HL-60 (cell line): ENCODE data around the gene ZBTB42.

Source experiments
- DNase-seq, 2 experiments: peaks; one replicate each; pipeline ENCODE4 v3.0.0-alpha.2; 2010 to 2020; ENCODE audit warnings: low read depth in 1 of 2, low spot score in 1 of 2
- H3K27ac ChIP-seq: fragments of 250-450 bp; sonication (Bioruptor Pico); replicated peaks from 2 replicates; pipeline ENCODE4 v1.5.1; 2020; ENCODE audit warnings: mild to moderate bottlenecking, moderate library complexity
- H3K27me3 ChIP-seq: fragments of 250-450 bp; sonication (Bioruptor Pico); 2 replicates; pipeline ENCODE4 v1.5.1; 2021; ENCODE audit warnings: mild to moderate bottlenecking, moderate library complexity; ENCODE audit not compliant: insufficient read depth, poor library complexity, severe bottlenecking
- H3K4me3 ChIP-seq: replicated peaks from 2 replicates; pipeline ENCODE4 v1.5.1; 2011; ENCODE audit warnings: mild to moderate bottlenecking, control low read depth, low read length; ENCODE audit not compliant: insufficient read depth
- GABPA ChIP-seq: IDR thresholded peaks from 2 replicates; pipeline ENCODE4 v1.6.1; 2012; ENCODE audit warnings: low read depth
- POLR2AphosphoS5 ChIP-seq: IDR thresholded peaks from 2 replicates; pipeline ENCODE4 v1.6.1; 2012; ENCODE audit warnings: low read depth
- SPI1 ChIP-seq: IDR thresholded peaks from 2 replicates; pipeline ENCODE4 v1.6.1; 2012; ENCODE audit warnings: low read depth, mild to moderate bottlenecking, borderline replicate concordance
- TF ChIP-seq, protein P1 (sequence below): IDR thresholded peaks from 2 replicates; pipeline ENCODE4 v1.6.1; 2012; ENCODE audit warnings: low read depth; ENCODE audit not compliant: insufficient replicate concordance
- TF ChIP-seq, protein P2 (sequence below): IDR thresholded peaks from one replicate; pipeline ENCODE4 v1.5.1; 2011; ENCODE audit warnings: low read length, control low read depth, inconsistent platforms; ENCODE audit not compliant: insufficient read depth

ZBTB42 gene

GRCh38 chr14:104776961-104777807, 23.7 kb upstream of the ZBTB42 start:
- Histone ChIP-seq H3K27ac (no peak overlapping the region), H3K27me3 (no peaks in the 10 kb centered on the region), H3K4me3 (no peak overlapping the region)
- TF ChIP-seq, protein P1, sequence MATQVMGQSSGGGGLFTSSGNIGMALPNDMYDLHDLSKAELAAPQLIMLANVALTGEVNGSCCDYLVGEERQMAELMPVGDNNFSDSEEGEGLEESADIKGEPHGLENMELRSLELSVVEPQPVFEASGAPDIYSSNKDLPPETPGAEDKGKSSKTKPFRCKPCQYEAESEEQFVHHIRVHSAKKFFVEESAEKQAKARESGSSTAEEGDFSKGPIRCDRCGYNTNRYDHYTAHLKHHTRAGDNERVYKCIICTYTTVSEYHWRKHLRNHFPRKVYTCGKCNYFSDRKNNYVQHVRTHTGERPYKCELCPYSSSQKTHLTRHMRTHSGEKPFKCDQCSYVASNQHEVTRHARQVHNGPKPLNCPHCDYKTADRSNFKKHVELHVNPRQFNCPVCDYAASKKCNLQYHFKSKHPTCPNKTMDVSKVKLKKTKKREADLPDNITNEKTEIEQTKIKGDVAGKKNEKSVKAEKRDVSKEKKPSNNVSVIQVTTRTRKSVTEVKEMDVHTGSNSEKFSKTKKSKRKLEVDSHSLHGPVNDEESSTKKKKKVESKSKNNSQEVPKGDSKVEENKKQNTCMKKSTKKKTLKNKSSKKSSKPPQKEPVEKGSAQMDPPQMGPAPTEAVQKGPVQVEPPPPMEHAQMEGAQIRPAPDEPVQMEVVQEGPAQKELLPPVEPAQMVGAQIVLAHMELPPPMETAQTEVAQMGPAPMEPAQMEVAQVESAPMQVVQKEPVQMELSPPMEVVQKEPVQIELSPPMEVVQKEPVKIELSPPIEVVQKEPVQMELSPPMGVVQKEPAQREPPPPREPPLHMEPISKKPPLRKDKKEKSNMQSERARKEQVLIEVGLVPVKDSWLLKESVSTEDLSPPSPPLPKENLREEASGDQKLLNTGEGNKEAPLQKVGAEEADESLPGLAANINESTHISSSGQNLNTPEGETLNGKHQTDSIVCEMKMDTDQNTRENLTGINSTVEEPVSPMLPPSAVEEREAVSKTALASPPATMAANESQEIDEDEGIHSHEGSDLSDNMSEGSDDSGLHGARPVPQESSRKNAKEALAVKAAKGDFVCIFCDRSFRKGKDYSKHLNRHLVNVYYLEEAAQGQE, result no peak
- TF ChIP-seq, protein P2, sequence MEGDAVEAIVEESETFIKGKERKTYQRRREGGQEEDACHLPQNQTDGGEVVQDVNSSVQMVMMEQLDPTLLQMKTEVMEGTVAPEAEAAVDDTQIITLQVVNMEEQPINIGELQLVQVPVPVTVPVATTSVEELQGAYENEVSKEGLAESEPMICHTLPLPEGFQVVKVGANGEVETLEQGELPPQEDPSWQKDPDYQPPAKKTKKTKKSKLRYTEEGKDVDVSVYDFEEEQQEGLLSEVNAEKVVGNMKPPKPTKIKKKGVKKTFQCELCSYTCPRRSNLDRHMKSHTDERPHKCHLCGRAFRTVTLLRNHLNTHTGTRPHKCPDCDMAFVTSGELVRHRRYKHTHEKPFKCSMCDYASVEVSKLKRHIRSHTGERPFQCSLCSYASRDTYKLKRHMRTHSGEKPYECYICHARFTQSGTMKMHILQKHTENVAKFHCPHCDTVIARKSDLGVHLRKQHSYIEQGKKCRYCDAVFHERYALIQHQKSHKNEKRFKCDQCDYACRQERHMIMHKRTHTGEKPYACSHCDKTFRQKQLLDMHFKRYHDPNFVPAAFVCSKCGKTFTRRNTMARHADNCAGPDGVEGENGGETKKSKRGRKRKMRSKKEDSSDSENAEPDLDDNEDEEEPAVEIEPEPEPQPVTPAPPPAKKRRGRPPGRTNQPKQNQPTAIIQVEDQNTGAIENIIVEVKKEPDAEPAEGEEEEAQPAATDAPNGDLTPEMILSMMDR, result no peak
- no peak for TF ChIP-seq POLR2AphosphoS5
- no peak for TF ChIP-seq GABPA
- no peak for TF ChIP-seq SPI1
- DNase-seq, result no peak

DNA sequence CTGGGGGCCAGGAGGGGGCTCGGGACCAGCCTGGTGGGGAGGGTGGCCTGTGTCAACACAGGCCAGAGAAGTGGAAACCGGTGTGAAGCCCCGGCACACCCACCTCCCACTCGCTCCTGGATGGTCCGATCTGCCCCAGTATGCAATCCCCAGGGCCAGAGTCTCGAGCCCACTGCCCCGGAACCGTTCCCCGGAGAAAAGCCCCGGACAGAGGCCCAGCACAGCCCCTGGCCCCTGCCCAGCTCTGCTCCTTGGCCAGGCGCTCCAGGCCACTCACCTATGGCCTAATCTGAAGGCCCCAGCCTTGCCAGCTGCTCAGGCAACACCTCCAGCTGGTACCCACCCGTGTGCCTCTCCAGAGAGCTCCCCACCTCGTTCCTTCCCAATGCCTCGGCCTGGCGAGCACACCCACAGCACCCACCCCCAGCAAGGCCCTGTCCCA, 23.1 kb upstream of the ZBTB42 start:
- no peaks in the 10 kb centered on the region for H3K27me3 ChIP-seq
- H3K4me3 ChIP-seq, result no peak overlapping the region
- TF ChIP-seq, protein P2, result no peak
- no peak for TF ChIP-seq SPI1
- no peak for TF ChIP-seq POLR2AphosphoS5
- no peak for TF ChIP-seq GABPA
- TF ChIP-seq, protein P1, result no peak
- no peak overlapping the region for H3K27ac ChIP-seq
- DNase-seq, result no peak

GRCh38 chr14:104778694-104779331, 22.1 kb upstream of the ZBTB42 start:
- TF ChIP-seq GABPA, result no peak
- TF ChIP-seq POLR2AphosphoS5, result no peak
- TF ChIP-seq, protein P2, result no peak
- TF ChIP-seq, protein P1, result no peak
- no peak overlapping the region for H3K4me3 ChIP-seq
- H3K27ac ChIP-seq, result no peak overlapping the region
- DNase-seq, result no peak
- H3K27me3 ChIP-seq, result no peaks in the 10 kb centered on the region
